Left lung (tissue), 10 donors: ENCODE measurements around the gene VPS4A. TPM values are rescaled to one million over a fixed set of nuclear protein-coding genes. Genes with fewer than 3 reads are reported as not detected.
"Not testable (repeated sequence)": the region's sequence is repeated elsewhere in the genome, so short reads cannot be mapped to it uniquely, and the experiment has no call there.

ENCODE experiments used
- ATAC-seq: fragments of 200-7000 bp; cut with Tn5 transposase; one replicate; pipeline ENCODE4 v1.9.1; 2020; ENCODE audit warnings: moderate library complexity
- DNase-seq, 4 donors: peaks; one replicate each; pipeline ENCODE4 v3.0.0-alpha.2; 2013 to 2020
- H3K27ac ChIP-seq, 2 donors: fragments of 200-600 bp; sonication (generic) in 1 of 2; one replicate each; pipeline versions ENCODE4 v1.5.0 to v1.8.0; 2020 to 2021
- H3K27me3 ChIP-seq, 2 donors: fragments of 200-600 bp; sonication (generic) in 1 of 2; one replicate each; pipeline versions ENCODE4 v1.5.0 to v1.8.0; 2020 to 2021
- H3K36me3 ChIP-seq, 2 donors: fragments of 200-600 bp; sonication (generic) in 1 of 2; one replicate each; pipeline versions ENCODE4 v1.5.0 to v1.8.0; 2020 to 2021
- H3K4me1 ChIP-seq, 2 donors: fragments of 200-600 bp; one replicate each; pipeline ENCODE4 v1.8.0; 2021
- H3K4me3 ChIP-seq, 2 donors: fragments of 200-600 bp; sonication (generic) in 1 of 2; one replicate each; pipeline versions ENCODE4 v1.5.0 to v1.8.0; 2020 to 2021; ENCODE audit warnings: mild to moderate bottlenecking in 1 of 2
- H3K9me3 ChIP-seq, 2 donors: fragments of 200-600 bp; sonication (generic) in 1 of 2; one replicate each; pipeline versions ENCODE4 v1.5.0 to v1.8.0; 2020 to 2021
- intact Hi-C, 2 donors: fragments of 100-400 bp; cut with DNase I; formaldehyde crosslinking; loops; one replicate each; pipeline versions ENCODE4 v1.11.2 to v1.14.2; 2022
- polyA plus RNA-seq, 6 donors: library from polyadenylated mRNA; unstranded; fragments of 120-200 nt; gene quantifications; one replicate each; pipeline ENCODE4 v1.2.1, GENCODE V29; 2013; ENCODE audit not compliant: insufficient read length in 6 of 6
- total RNA-seq, 2 donors: library from RNA; stranded (reverse); fragmentation: NEBNext Ultra II Directional; extraction: Animal tissue kit (Norgen Biotek cat#: 25700); gene quantifications; one replicate each; pipeline ENCODE4 v1.2.1, GENCODE V29; 2021
- TF ChIP-seq, protein P1 (sequence below), 2 donors: fragments of 200-600 bp; sonication (generic) in 1 of 2; IDR thresholded peaks; one replicate each; pipeline versions ENCODE4 v1.5.0 to v1.8.0; 2021; ENCODE audit warnings: antibody characterized with exemption in 2 of 2
- donor health status: DM: no; HTN: yes; CAD: no.
- donor health status: DM: no; HTN: no; CAD: no.

Gene VPS4A
- total and polyA plus RNA-seq, 8 donors, result 20.6 to 54.9 (median 45.8) TPM

- no peaks in the 10 kb centered on the region for H3K9me3 ChIP-seq
- intact Hi-C loops, result no loop called here
- TF ChIP-seq, protein P1, sequence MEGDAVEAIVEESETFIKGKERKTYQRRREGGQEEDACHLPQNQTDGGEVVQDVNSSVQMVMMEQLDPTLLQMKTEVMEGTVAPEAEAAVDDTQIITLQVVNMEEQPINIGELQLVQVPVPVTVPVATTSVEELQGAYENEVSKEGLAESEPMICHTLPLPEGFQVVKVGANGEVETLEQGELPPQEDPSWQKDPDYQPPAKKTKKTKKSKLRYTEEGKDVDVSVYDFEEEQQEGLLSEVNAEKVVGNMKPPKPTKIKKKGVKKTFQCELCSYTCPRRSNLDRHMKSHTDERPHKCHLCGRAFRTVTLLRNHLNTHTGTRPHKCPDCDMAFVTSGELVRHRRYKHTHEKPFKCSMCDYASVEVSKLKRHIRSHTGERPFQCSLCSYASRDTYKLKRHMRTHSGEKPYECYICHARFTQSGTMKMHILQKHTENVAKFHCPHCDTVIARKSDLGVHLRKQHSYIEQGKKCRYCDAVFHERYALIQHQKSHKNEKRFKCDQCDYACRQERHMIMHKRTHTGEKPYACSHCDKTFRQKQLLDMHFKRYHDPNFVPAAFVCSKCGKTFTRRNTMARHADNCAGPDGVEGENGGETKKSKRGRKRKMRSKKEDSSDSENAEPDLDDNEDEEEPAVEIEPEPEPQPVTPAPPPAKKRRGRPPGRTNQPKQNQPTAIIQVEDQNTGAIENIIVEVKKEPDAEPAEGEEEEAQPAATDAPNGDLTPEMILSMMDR (IDR thresholded peaks at IDR 0.05), result no peak
These were observed 17.1 kb upstream of the VPS4A start for GRCh38 chr16:69294051-69294450.

DNA sequence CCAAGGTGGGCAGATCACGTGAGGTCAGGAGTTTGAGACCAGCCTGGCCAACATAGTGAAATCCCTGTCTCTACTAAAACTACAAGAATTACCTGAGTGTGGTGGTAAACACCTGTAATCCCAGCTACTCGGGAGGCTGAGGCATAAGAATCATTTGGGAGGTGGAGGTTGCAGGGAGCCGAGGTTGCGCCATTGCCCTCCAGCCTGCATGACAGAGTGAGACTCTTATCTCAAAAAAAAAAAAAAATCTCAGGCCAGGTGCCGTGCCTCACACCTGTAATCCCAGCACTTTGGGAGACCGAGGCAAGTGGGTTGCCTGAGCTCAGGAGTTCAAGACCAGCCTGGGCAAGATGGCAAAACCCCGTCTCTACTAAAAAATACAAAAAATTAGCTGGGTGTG, 14.4 kb upstream of the VPS4A start:
- H3K27me3 ChIP-seq, H3K9me3 ChIP-seq, intact Hi-C loops, ATAC-seq, H3K4me3 ChIP-seq, DNase-seq, H3K27ac ChIP-seq: not testable (repeated sequence)
- H3K4me1 ChIP-seq, result peaks cover 0 to 26% of the 10 kb centered on the region in 2 donors
- peaks cover 0 to 21% of the 10 kb centered on the region in 2 donors for H3K36me3 ChIP-seq

More at GRCh38 chr16:69294051-69294450, 17.1 kb upstream of the VPS4A start:
- DNase-seq (no peak), ATAC-seq (no peak)
- H3K27ac ChIP-seq, result no peak overlapping the region
- H3K36me3 ChIP-seq, result peaks cover 0 to 4% of the 10 kb centered on the region in 2 donors
- H3K27me3 ChIP-seq, result no peaks in the 10 kb centered on the region
- peaks cover 0 to 15% of the 10 kb centered on the region in 2 donors for H3K4me1 ChIP-seq
- no peak overlapping the region for H3K4me3 ChIP-seq

GRCh38 chr16:69298261-69298660, 12.9 kb upstream of the VPS4A start:
- peaks cover 0 to 21% of the 10 kb centered on the region in 2 donors for H3K36me3 ChIP-seq
- peak overlapping the region in 1 of 2 donors; percentile 75 for H3K27ac ChIP-seq
- intact Hi-C loops, result no loop called here
- TF ChIP-seq, protein P1 (IDR thresholded peaks at IDR 0.05), result no peak
- no peak overlapping the region for H3K4me3 ChIP-seq
- H3K4me1 ChIP-seq, result peaks cover 0 to 26% of the 10 kb centered on the region in 2 donors
- ATAC-seq, result no peak
- DNase-seq, result no peak
- no peaks in the 10 kb centered on the region for H3K9me3 ChIP-seq
- H3K27me3 ChIP-seq, result no peaks in the 10 kb centered on the region

DNA sequence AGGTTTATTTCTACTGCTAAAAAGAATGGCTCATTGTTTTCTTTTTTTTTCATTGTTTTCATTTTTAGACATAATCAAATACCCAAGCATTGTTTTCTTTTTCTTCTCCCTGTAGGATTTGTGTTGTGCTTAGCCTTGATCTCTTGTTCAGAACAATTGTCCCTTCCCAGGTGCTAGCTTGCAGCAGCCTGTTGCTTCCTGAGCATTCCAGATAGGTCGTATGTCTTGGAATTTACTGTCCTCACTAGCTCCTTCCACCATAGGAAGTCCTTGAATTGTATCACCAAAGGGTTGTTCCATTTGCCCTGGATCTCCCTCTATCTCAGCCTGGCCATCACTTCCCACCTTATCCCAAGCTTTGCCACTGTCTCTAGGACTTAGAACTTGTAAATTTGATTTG, 10.0 kb upstream of the VPS4A start:
- DNase-seq (no peak), ATAC-seq (no peak)
- TF ChIP-seq, protein P1 (IDR thresholded peaks at IDR 0.05), result no peak
- Histone ChIP-seq H3K9me3 (no peaks in the 10 kb centered on the region), H3K36me3 (peaks cover 0 to 17% of the 10 kb centered on the region in 2 donors), H3K4me3 (no peak overlapping the region), H3K27me3 (no peaks in the 10 kb centered on the region), H3K27ac (no peak overlapping the region), H3K4me1 (peaks cover 0 to 26% of the 10 kb centered on the region in 2 donors)
- intact Hi-C loops, result no loop called here

DNA sequence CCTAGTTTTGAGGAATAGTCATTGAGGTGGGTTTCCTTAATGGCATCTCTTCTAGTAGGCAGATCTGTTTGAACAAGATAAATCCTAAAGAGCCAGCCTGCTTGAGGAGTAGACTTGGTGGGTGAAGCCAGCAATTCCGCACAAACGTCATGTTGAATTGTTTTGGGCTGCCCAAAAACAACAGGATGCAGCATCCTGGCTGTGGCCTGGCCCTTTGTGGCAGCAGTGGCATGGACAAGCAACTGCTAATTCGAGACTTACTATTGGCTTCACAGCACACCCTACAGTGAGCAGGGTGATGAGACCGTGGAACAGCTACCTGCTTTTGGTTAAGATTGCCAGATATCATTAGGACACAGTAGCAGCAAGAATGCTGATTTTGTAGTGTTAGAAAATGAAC, 9.3 kb upstream of the VPS4A start:
- peaks cover 0 to 17% of the 10 kb centered on the region in 2 donors for H3K36me3 ChIP-seq
- H3K4me3 ChIP-seq, result no peak overlapping the region
- ATAC-seq (no peak), DNase-seq (no peak)
- TF ChIP-seq, protein P1 (IDR thresholded peaks at IDR 0.05), result no peak
- H3K27me3 ChIP-seq, result no peaks in the 10 kb centered on the region
- no peaks in the 10 kb centered on the region for H3K9me3 ChIP-seq
- intact Hi-C loops, result no loop called here
- H3K27ac ChIP-seq, result no peak overlapping the region
- peaks cover 0 to 26% of the 10 kb centered on the region in 2 donors for H3K4me1 ChIP-seq

GRCh38 chr16:69302301-69302700, 8.8 kb upstream of the VPS4A start:
- ATAC-seq, result no peak
- H3K27me3 ChIP-seq, result no peaks in the 10 kb centered on the region
- peaks cover 0 to 17% of the 10 kb centered on the region in 2 donors for H3K36me3 ChIP-seq
- no peaks in the 10 kb centered on the region for H3K9me3 ChIP-seq
- intact Hi-C loops, result no loop called here
- H3K27ac ChIP-seq, result no peak overlapping the region
- peaks cover 0 to 26% of the 10 kb centered on the region in 2 donors for H3K4me1 ChIP-seq
- DNase-seq, result no peak
- H3K4me3 ChIP-seq, result no peak overlapping the region
- TF ChIP-seq, protein P1 (IDR thresholded peaks at IDR 0.05), result no peak
